ENCODE measurements around the gene CEND1.

DNA sequence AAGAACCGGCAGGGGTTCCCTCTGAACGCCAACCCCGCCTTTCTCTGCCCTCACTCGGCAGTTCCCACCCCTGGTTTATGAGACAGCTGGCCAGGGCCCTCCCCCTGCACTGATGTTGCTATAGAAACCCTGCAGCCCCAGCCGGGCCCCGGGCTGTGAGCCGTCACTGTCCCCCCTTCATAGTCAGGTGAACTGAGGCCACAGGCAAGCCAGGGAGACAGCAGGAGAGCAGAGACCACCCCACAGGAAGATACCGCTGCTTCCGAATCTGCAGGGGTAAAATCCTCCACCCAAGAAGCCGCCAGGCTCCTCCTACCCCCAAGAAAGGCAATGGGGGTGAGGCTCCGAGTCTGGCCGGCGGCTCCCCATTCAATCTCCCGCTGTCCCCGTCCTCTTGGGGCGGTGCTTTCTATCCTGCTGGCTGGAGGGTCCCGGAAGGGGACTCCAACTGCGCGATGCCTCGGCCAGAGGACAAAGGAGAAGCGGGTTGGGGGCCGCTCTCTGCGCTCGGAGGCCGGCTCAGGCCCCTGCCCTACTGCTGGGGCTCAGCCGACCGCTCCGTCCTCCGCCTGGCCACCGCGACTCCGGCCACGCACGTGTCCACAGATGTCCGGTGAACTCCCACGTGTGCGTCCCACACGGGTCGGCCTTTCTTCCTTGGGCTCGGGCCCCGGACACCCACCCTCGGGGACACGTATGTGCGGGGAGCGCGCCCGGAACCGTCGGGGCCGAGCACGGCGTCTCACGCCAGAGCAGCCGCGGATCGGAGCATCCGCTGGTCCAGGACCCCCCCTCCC, 7.6 kb upstream of the CEND1 start:
- TF ChIP-seq, protein P1, sequence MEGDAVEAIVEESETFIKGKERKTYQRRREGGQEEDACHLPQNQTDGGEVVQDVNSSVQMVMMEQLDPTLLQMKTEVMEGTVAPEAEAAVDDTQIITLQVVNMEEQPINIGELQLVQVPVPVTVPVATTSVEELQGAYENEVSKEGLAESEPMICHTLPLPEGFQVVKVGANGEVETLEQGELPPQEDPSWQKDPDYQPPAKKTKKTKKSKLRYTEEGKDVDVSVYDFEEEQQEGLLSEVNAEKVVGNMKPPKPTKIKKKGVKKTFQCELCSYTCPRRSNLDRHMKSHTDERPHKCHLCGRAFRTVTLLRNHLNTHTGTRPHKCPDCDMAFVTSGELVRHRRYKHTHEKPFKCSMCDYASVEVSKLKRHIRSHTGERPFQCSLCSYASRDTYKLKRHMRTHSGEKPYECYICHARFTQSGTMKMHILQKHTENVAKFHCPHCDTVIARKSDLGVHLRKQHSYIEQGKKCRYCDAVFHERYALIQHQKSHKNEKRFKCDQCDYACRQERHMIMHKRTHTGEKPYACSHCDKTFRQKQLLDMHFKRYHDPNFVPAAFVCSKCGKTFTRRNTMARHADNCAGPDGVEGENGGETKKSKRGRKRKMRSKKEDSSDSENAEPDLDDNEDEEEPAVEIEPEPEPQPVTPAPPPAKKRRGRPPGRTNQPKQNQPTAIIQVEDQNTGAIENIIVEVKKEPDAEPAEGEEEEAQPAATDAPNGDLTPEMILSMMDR (conservative IDR thresholded peaks at IDR 0.05): no peak
- peak; percentile 67; the same call in 1 of the 2 replicates for TF ChIP-seq ZFX (IDR thresholded peaks at IDR 0.05)

Measured in C4-2B (cell line).